Measurements from ENCODE around the gene SLC23A2. TPM values are rescaled to one million over a fixed set of nuclear protein-coding genes. Genes with fewer than 3 reads are reported as not detected.

The SLC23A2 gene
- total RNA-seq, 2 donors from 2014 or later = 21.0 to 39.1 TPM

GRCh38 chr20:4848041-4848440 is 153.3 kb downstream of the SLC23A2 start:
- peaks cover 0 to under 1% of the 10 kb centered on the region in 2 donors for H3K36me3 ChIP-seq
- intact Hi-C loops (cut with DNase I) = no loop called here
- H3K27me3 ChIP-seq (replicated peaks; ENCODE audit: insufficient read depth) = no peaks in the 10 kb centered on the region
- H3K9me3 ChIP-seq = no peaks in the 10 kb centered on the region
- TF ChIP-seq POLR2A (IDR thresholded peaks at IDR 0.05) (no peak), POLR2AphosphoS5 (IDR thresholded peaks at IDR 0.05) (no peak)
- TF ChIP-seq, protein P1, sequence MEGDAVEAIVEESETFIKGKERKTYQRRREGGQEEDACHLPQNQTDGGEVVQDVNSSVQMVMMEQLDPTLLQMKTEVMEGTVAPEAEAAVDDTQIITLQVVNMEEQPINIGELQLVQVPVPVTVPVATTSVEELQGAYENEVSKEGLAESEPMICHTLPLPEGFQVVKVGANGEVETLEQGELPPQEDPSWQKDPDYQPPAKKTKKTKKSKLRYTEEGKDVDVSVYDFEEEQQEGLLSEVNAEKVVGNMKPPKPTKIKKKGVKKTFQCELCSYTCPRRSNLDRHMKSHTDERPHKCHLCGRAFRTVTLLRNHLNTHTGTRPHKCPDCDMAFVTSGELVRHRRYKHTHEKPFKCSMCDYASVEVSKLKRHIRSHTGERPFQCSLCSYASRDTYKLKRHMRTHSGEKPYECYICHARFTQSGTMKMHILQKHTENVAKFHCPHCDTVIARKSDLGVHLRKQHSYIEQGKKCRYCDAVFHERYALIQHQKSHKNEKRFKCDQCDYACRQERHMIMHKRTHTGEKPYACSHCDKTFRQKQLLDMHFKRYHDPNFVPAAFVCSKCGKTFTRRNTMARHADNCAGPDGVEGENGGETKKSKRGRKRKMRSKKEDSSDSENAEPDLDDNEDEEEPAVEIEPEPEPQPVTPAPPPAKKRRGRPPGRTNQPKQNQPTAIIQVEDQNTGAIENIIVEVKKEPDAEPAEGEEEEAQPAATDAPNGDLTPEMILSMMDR (IDR thresholded peaks at IDR 0.05) = no peak
- no peak overlapping the region for H3K4me3 ChIP-seq
- no peaks in the 10 kb centered on the region for H3K4me1 ChIP-seq (replicated peaks)
- DNase-seq (ENCODE audit: low spot score) = no peak
- no peak overlapping the region for H3K27ac ChIP-seq
- 88% methylated on average over 7 of the region's 7 CpGs for WGBS

DNA sequence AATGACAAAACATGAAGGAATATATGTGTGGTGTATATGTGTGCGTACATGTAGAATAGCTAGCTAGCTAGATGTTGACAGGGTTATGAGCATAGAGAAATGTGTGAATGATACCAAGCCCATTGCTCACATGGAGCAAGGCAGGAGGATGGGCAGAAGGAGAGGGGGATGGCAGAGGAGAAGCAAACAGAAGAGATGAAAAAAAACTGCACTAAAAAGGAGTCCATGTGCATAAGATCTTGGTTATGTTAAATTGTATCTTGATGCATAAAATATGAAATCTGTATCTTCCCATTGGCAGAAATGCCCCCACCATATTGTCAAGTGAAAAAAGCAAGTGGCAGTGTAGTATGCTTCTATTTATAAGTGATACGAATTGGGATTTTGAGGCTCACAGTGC is 154.5 kb downstream of the SLC23A2 start:
- Histone ChIP-seq H3K4me1 (replicated peaks) (no peaks in the 10 kb centered on the region), H3K27ac (no peak overlapping the region), H3K27me3 (replicated peaks; ENCODE audit: insufficient read depth) (no peaks in the 10 kb centered on the region), H3K9me3 (no peaks in the 10 kb centered on the region), H3K36me3 (no peaks in the 10 kb centered on the region), H3K4me3 (no peak overlapping the region)
- DNase-seq (ENCODE audit: low spot score) = no peak
- intact Hi-C loops (cut with DNase I) = no loop called here
- TF ChIP-seq, protein P1 (IDR thresholded peaks at IDR 0.05) = no peak
- no peak for TF ChIP-seq POLR2AphosphoS5 (IDR thresholded peaks at IDR 0.05)
- 91% methylated on average over 2 of the region's 2 CpGs for WGBS

GRCh38 chr20:4844751-4845465 is 156.4 kb downstream of the SLC23A2 start:
- no peak overlapping the region for H3K4me3 ChIP-seq
- TF ChIP-seq POLR2AphosphoS5 (IDR thresholded peaks at IDR 0.05) = no peak
- TF ChIP-seq, protein P1 (IDR thresholded peaks at IDR 0.05) = no peak
- no peak for TF ChIP-seq POLR2A (IDR thresholded peaks at IDR 0.05)
- no peaks in the 10 kb centered on the region for H3K27me3 ChIP-seq (replicated peaks; ENCODE audit: insufficient read depth)
- no peaks in the 10 kb centered on the region for H3K9me3 ChIP-seq
- H3K27ac ChIP-seq = no peak overlapping the region
- no peaks in the 10 kb centered on the region for H3K36me3 ChIP-seq
- no peak for DNase-seq (ENCODE audit: low spot score)
- WGBS = 90% methylated on average over 9 of the region's 9 CpGs
- intact Hi-C loops (cut with DNase I) = no loop called here
- no peaks in the 10 kb centered on the region for H3K4me1 ChIP-seq (replicated peaks)

DNA sequence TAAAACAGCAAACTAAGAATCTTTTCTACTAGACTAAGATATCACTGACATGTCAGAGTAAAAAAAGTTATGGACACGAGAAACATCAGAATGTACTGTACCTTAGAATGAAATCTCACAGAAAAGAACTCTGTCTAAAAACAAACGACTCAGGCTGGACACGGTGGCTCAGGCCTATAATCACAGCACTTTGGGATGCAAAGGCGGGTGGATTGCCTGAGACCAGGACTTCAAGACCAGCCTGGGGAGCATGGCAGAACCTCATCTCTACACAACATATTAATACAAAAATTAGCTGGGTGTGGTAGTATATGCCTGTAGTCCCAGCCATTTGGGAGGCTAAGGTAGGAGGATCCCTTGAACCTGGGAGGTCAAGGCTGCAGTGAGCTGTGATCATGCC is 157.0 kb downstream of the SLC23A2 start:
- DNase-seq (ENCODE audit: low spot score) = no peak
- TF ChIP-seq, protein P1 (IDR thresholded peaks at IDR 0.05) = no peak
- TF ChIP-seq POLR2A (IDR thresholded peaks at IDR 0.05) = no peak
- TF ChIP-seq POLR2AphosphoS5 (IDR thresholded peaks at IDR 0.05) = no peak
- WGBS = 54% methylated on average over 4 of the region's 4 CpGs
- no peaks in the 10 kb centered on the region for H3K36me3 ChIP-seq
- no peak overlapping the region for H3K27ac ChIP-seq
- intact Hi-C loops (cut with DNase I) = no loop called here
- H3K9me3 ChIP-seq = no peaks in the 10 kb centered on the region
- no peaks in the 10 kb centered on the region for H3K4me1 ChIP-seq (replicated peaks)
- no peaks in the 10 kb centered on the region for H3K27me3 ChIP-seq (replicated peaks; ENCODE audit: insufficient read depth)
- no peak overlapping the region for H3K4me3 ChIP-seq

- H3K9me3 ChIP-seq = no peaks in the 10 kb centered on the region
- TF ChIP-seq, protein P1 (IDR thresholded peaks at IDR 0.05) = no peak
- no peak for TF ChIP-seq POLR2A (IDR thresholded peaks at IDR 0.05)
- no peak for TF ChIP-seq POLR2AphosphoS5 (IDR thresholded peaks at IDR 0.05)
- no peaks in the 10 kb centered on the region for H3K4me1 ChIP-seq (replicated peaks)
- no peak overlapping the region for H3K4me3 ChIP-seq
- H3K27ac ChIP-seq = no peak overlapping the region
- H3K27me3 ChIP-seq (replicated peaks; ENCODE audit: insufficient read depth) = no peaks in the 10 kb centered on the region
- intact Hi-C loops (cut with DNase I) = no loop called here
- no peak for DNase-seq (ENCODE audit: low spot score)
- 65% methylated on average over 1 of the region's 1 CpG for WGBS
- H3K36me3 ChIP-seq = no peaks in the 10 kb centered on the region
Observed at GRCh38 chr20:4840801-4841200, 160.5 kb downstream of the SLC23A2 start.

Data from prostate gland (tissue), 2 donors.